HepG2 (cell line): ENCODE measurements around the gene LYSMD1. TPM values are rescaled to one million over a fixed set of nuclear protein-coding genes. Genes with fewer than 3 reads are reported as not detected.
A peak's percentile ranks its signal among the peaks of the same experiment; 100 is the strongest.

Experiments
- ARHGAP35 ChIP-seq: sonication (generic); formaldehyde crosslinking; IDR thresholded peaks from 2 replicates; pipeline ENCODE4 v1.9.0; 2022; ENCODE audit warnings: mild to moderate bottlenecking, inconsistent platforms, moderate library complexity, missing genetic modification reagents, borderline replicate concordance
- ESRRA ChIP-seq: sonication (generic); formaldehyde crosslinking; IDR thresholded peaks from 2 replicates; pipeline ENCODE4 v1.5.1; 2020; ENCODE audit warnings: mild to moderate bottlenecking, low read depth, missing genetic modification reagents
- FOXK2 ChIP-seq: fragments of 450-650 bp; IDR thresholded peaks from 2 replicates; pipeline ENCODE4 v1.6.1; 2016
- GATAD1 ChIP-seq: IDR thresholded peaks from 2 replicates; pipeline ENCODE4 v1.6.1; 2016; ENCODE audit warnings: missing genetic modification reagents, missing compliant biosample characterization
- HINFP ChIP-seq: sonication (generic); formaldehyde crosslinking; IDR thresholded peaks from 2 replicates; pipeline ENCODE4 v1.4.0; 2020; ENCODE audit warnings: low read depth, mild to moderate bottlenecking, missing genetic modification reagents
- HNRNPH1 ChIP-seq: fragments of 200-400 bp; formaldehyde crosslinking; optimal IDR thresholded peaks from 2 replicates; pipeline ENCODE3; 2017; ENCODE audit warnings: mild to moderate bottlenecking, low read depth, low read length
- ISL2 ChIP-seq: sonication (generic); formaldehyde crosslinking; IDR thresholded peaks from 2 replicates; pipeline ENCODE4 v1.5.0; 2020; ENCODE audit warnings: missing genetic modification reagents
- LCORL ChIP-seq, 2 experiments: fragments of 450-650 bp in 1 of 2; sonication (generic) in 1 of 2; formaldehyde crosslinking in 1 of 2; IDR thresholded peaks; 2 replicates each; pipeline versions ENCODE4 v1.5.0 to v1.6.1; 2017 to 2020; ENCODE audit warnings: antibody characterized with exemption in 1 of 2, missing genetic modification reagents in 1 of 2
- MTA1 ChIP-seq: sonication (generic); formaldehyde crosslinking; IDR thresholded peaks from 2 replicates; pipeline ENCODE4 v1.4.0; 2020; ENCODE audit warnings: missing genetic modification reagents, mild to moderate bottlenecking, borderline replicate concordance
- RORA ChIP-seq: sonication (generic); formaldehyde crosslinking; IDR thresholded peaks from 2 replicates; pipeline ENCODE4 v1.5.0; 2020; ENCODE audit warnings: mild to moderate bottlenecking, missing genetic modification reagents, moderate library complexity
- RXRB ChIP-seq: IDR thresholded peaks from 2 replicates; pipeline ENCODE4 v1.6.1; 2016; ENCODE audit warnings: borderline replicate concordance, missing genetic modification reagents, missing compliant biosample characterization
- SNAPC4 ChIP-seq: sonication (generic); formaldehyde crosslinking; IDR thresholded peaks from 2 replicates; pipeline ENCODE4 v1.4.0; 2020; ENCODE audit warnings: mild to moderate bottlenecking, missing genetic modification reagents
- SP5 ChIP-seq: IDR thresholded peaks from 2 replicates; pipeline ENCODE4 v1.6.1; 2016; ENCODE audit warnings: low read depth, borderline replicate concordance
- TEAD3 ChIP-seq: optimal IDR thresholded peaks from 2 replicates; pipeline ENCODE3; 2016; ENCODE audit warnings: borderline replicate concordance
- ZNF234 ChIP-seq: sonication (generic); formaldehyde crosslinking; conservative IDR thresholded peaks from 2 replicates; pipeline ENCODE4 v1.5.1; 2020; ENCODE audit warnings: mild to moderate bottlenecking, missing genetic modification reagents
- ZNF44 ChIP-seq: sonication (generic); formaldehyde crosslinking; IDR thresholded peaks from 2 replicates; pipeline ENCODE4 v1.5.1; 2020; ENCODE audit warnings: mild to moderate bottlenecking, missing genetic modification reagents
- ZNF687 ChIP-seq: sonication (generic); formaldehyde crosslinking; IDR thresholded peaks from 2 replicates; pipeline ENCODE4 v1.5.1; 2020; ENCODE audit warnings: mild to moderate bottlenecking, missing genetic modification reagents, moderate library complexity
- polyA plus RNA-seq, 8 experiments: library from polyadenylated mRNA; depleted of rRNA in 3 of 8; stranded (reverse) in 7 of 8; unstranded in 1 of 8; fragments of >200 nt; fragmentation: Illumina TruSeq in 4 of 8; extraction: Trizol in 4 of 8; gene quantifications; 2 replicates each; pipeline versions ENCODE4 v1.2.1 to v1.2.3, GENCODE V29; 2011 to 2016; ENCODE audit warnings: low read depth in 4 of 8, missing spikeins in 1 of 8, mixed read lengths in 1 of 8; ENCODE audit not compliant: insufficient read depth in 1 of 8
- total RNA-seq, 5 experiments: library from RNA; depleted of rRNA; stranded (reverse); fragments of >200 nt; fragmentation: Illumina TruSeq; extraction: Trizol; gene quantifications; 2 replicates each; pipeline ENCODE4 v1.2.3, GENCODE V29; 2016; ENCODE audit warnings: low read depth in 1 of 5

LYSMD1 gene
- total and polyA plus RNA-seq, 2 of the 13 experiments (the other 11 are each of a cell fraction or from before 2014, with no cell fraction given): 3.8 to 4.8 TPM

- 0 out of 2 replicates have a peak, but pooled peaks have one; percentile 46 for TF ChIP-seq ISL2 (CRISPR knock-in tag)
- peak; percentile 83 for TF ChIP-seq SNAPC4 (CRISPR knock-in tag)
- 0 out of 2 replicates have a peak, but pooled peaks have one; percentile 28 for TF ChIP-seq HINFP (CRISPR knock-in tag)
- no peak for TF ChIP-seq HNRNPH1
- TF ChIP-seq ESRRA (CRISPR knock-in tag): peak; percentile 53
- no peak for TF ChIP-seq ARHGAP35
- no peak for TF ChIP-seq ZNF44 (CRISPR knock-in tag)
- TF ChIP-seq RORA (CRISPR knock-in tag): no peak
- TF ChIP-seq LCORL (IDR thresholded peaks at IDR 0.05): no peak
- TF ChIP-seq LCORL (CRISPR knock-in tag; IDR thresholded peaks at IDR 0.05): peak; percentile 70; the same call in 1 of the 2 replicates
- TF ChIP-seq TEAD3: no peak
- no peak for TF ChIP-seq RXRB
- 0 out of 2 replicates have a peak, but pooled peaks have one; percentile 51 for TF ChIP-seq ZNF234 (CRISPR knock-in tag)
- TF ChIP-seq GATAD1 (CRISPR knock-in tag): peak; percentile 29; the same call in 1 of the 2 replicates
- no peak for TF ChIP-seq FOXK2
- TF ChIP-seq ZNF687: peak; percentile 77
- TF ChIP-seq SP5 (CRISPR knock-in tag): peak; percentile 70
- TF ChIP-seq MTA1 (CRISPR knock-in tag): peak; percentile 37; the same call in 1 of the 2 replicates
These were observed 19.1 kb downstream of the LYSMD1 start, which contains the start of gene SEMA6C (continued) for GRCh38 chr1:151146412-151147131.
